HG03139 (cell line): Measurements from ENCODE around the gene MRPS18B.

Experiments
- ATAC-seq: cut with Tn5 transposase; IDR thresholded peaks from one replicate; pipeline ENCODE4 v1.9.1; 2021; ENCODE audit not compliant: unreplicated experiment

The MRPS18B gene

GRCh38 chr6:30601815-30602641, 15.6 kb upstream of the MRPS18B start:
- ATAC-seq = no peak

GRCh38 chr6:30603961-30604360, 13.7 kb upstream of the MRPS18B start:
- ATAC-seq = no peak

GRCh38 chr6:30610065-30610464, 7.6 kb upstream of the MRPS18B start:
- no peak for ATAC-seq

- no peak for ATAC-seq
Observed at GRCh38 chr6:30611150-30611855, 6.3 kb upstream of the MRPS18B start.

GRCh38 chr6:30611856-30612194, 5.8 kb upstream of the MRPS18B start:
- no peak for ATAC-seq

GRCh38 chr6:30612213-30612612, 5.4 kb upstream of the MRPS18B start:
- ATAC-seq = no peak

- no peak for ATAC-seq
Observed at GRCh38 chr6:30612687-30613248, 4.9 kb upstream of the MRPS18B start.

- no peak for ATAC-seq
Observed at GRCh38 chr6:30613251-30614043, 4.2 kb upstream of the MRPS18B start.

GRCh38 chr6:30614044-30614842, 3.4 kb upstream of the MRPS18B start:
- ATAC-seq = no peak

- ATAC-seq = peak; percentile 42
Observed at GRCh38 chr6:30614843-30615218, 2.8 kb upstream of the MRPS18B start.

GRCh38 chr6:30615219-30615957, 2.3 kb upstream of the MRPS18B start:
- ATAC-seq = no peak

- ATAC-seq = no peak
Observed at GRCh38 chr6:30615958-30616810, 1.5 kb upstream of the MRPS18B start.

- ATAC-seq = peak; percentile 61
Observed at GRCh38 chr6:30616811-30617564, 652 bp upstream of the MRPS18B start, which contains the start of gene PPP1R10. Gene PPP1R10 (minus strand): TSS chr6:30617243. CDS start chr6:30609944, 7,299 bp downstream.

GRCh38 chr6:30618270-30618797, 694 bp downstream of the MRPS18B start:
- ATAC-seq = no peak

GRCh38 chr6:30619561-30619960, 1.9 kb downstream of the MRPS18B start:
- no peak for ATAC-seq

GRCh38 chr6:30625511-30625910, 7.9 kb downstream of the MRPS18B start:
- no peak for ATAC-seq

- ATAC-seq = peak; percentile 81
Observed at GRCh38 chr6:30626484-30627366, 9.1 kb downstream of the MRPS18B start, which contains the start of gene ATAT1. Gene ATAT1 (plus strand): TSS chr6:30626874.
